Activated T-cell treated with anti-CD3 and anti-CD28 coated beads for 4 hours (primary cell): ENCODE data around the gene RRP9.
"Not testable (repeated sequence)": the region's sequence is repeated elsewhere in the genome, so short reads cannot be mapped to it uniquely, and the experiment has no call there.

Experiments
- DNase-seq: peaks from one replicate; pipeline ENCODE4 v3.0.0-alpha.2; 2020

RRP9 gene

DNA sequence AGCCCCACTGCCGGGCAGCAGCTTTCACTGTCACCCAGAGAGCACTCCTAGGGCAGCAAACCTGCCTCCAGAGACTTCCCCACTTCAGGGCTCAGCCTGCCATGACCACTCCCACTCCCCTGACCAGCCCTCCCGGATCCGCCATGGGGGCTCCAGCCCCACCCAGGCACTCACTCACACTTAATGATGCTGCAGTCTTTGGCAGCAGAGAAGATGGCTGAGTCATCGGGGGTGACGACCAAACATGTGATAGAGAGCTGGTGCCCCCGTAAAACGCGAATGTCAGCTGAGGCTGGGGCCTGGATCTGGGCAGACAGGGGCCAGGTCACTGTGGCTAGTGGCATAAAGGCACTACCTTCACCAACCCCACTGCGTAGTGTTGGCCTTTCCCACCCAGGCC, 4.7 kb downstream of the RRP9 start:
- no peak for DNase-seq

DNA sequence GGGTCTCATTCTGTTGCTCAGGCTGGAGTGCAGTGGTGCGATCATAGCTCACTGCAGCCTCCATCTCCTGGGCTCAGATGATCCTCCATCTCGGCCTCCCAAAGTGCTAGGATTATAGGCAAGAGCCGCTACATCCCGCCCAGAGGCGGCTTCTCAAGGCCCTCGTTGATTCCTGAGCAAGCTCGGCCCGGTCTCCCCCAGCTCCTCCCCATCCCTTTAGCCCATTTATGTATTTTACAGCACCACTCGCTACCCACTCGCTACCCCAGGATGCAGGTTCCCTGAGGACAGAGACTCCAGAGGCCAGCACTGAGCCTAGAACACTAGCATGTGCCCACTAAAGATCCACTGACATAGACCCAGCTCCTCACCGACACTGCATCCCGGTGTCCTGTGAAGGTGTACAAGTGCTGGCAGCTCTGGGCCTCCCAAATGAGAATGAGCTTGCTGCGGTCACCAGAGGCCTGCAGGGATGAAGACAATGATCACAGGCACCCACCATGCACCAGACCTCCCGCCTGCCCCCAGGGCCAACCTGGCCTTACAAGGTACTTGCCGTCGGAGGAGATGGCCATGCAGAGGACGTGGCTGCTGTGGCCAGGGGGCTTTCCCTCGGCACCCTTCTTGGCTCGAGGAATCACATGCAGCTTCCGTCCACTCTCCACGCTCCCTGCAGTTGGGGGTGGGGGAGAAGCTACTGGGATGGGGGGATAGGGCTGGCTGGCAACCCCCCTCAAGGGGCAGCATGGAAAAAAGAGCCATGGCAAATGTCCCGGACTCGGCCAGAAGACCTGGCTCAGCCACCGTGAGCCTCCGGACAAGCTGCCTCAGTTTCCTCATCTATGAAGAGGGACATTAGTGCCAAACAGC, 5.6 kb downstream of the RRP9 start:
- DNase-seq: no peak

DNA sequence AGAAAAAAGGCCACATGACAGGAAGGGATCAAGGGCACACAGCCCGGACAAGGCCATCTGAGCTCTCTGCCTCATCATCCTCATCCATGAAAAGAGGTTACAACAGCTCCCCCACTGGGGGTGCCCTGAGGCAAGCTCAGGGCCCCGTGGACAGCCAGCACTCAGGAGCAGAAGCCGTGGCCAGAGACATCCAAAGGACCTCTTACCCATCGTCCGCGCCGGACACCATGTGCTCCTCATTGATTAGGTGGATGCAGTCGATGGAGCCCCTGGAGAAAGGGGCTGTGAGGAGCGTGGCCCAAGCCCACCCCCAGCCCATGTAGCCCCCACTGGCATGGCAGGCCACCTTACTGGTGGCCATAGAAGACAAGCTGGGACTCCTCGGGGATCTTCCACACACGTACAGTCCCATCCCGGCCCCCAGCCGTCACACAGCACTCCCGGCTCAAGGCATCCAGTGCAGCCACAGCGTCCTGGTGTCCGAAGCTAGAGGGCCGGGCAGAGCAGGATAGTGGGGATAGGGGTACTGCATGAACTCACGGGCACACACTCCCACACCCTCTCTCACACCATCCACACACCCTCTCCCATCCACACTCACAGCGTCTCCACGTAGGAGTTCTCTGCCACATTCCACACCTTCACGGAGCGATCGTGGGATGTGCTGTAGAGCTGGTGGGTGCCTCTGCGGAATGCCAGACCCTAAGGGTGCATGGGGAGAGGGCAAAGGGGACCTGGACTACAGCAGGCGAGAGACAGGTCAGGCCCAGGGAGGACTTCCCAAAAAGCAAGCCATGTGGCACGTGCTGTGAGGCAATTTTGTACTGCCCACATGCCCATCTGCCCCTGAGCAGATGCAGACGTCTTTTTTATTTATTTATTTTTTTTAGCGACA, 6.5 kb downstream of the RRP9 start:
- no peak for DNase-seq

DNA sequence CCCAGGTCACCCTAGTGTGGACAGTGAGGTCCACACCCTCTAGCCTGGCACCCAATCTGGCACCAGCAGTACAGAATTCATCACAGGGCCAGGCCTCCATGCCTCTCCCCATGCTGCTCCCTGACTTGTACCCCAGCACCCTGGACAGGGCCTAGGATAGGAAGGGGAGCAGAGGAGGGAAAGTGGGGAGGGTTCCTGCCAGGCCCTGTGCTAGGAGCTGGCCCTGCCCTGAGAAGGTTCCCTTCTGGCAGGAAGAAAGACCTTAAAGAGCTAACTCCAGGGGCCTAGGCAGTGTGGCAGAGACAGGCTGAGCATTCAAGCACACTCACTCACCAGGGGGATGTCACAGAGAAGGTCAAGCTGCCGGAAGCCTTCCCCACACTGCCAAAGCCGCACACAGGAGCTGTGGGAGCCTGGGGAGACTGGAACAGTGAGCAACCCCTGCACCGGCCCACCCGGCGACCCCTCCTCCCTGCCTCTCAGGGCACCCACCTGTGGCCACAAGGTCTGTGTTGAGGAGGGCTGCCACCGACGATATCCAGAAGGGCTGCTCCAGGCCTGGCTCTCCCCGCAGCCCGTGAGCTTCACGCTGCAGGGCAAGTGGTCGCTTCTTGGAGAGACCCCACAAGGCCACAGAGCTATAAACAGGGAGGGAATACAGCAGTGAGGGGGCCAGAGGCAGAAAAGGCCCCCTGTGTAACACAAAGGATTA, 7.4 kb downstream of the RRP9 start:
- DNase-seq: no peak

DNA sequence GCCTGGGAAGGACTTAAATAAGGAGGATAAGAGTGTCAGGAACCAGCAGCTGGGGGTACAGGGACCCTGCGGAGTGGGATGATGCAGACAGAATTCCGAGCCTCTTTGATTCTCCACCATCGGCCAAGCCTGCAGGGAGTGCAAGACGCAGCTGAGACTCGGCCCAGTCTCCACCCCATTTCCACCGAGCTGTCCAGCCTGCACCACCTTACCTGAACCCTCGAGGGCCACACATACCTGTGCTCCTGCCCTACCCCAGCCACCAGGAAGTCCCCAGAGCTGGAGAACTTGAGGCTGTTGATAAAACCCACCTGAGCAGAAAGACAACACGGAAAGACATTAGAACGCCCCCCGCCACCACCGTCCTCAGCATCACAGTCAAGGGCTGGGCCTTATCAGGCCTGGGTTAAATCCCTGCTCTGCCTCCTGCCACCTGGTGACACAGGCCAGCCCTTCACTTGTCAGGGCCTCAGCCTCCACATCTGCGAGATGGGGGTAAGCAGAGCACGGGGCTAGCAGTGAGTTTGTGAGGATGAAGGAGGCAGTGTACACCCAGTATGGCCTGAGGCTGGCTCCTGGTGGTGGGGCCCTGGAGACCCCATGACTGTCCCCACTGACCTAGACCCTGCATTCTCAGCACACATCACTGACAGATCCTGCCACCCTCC, 8.1 kb downstream of the RRP9 start:
- no peak for DNase-seq

DNA sequence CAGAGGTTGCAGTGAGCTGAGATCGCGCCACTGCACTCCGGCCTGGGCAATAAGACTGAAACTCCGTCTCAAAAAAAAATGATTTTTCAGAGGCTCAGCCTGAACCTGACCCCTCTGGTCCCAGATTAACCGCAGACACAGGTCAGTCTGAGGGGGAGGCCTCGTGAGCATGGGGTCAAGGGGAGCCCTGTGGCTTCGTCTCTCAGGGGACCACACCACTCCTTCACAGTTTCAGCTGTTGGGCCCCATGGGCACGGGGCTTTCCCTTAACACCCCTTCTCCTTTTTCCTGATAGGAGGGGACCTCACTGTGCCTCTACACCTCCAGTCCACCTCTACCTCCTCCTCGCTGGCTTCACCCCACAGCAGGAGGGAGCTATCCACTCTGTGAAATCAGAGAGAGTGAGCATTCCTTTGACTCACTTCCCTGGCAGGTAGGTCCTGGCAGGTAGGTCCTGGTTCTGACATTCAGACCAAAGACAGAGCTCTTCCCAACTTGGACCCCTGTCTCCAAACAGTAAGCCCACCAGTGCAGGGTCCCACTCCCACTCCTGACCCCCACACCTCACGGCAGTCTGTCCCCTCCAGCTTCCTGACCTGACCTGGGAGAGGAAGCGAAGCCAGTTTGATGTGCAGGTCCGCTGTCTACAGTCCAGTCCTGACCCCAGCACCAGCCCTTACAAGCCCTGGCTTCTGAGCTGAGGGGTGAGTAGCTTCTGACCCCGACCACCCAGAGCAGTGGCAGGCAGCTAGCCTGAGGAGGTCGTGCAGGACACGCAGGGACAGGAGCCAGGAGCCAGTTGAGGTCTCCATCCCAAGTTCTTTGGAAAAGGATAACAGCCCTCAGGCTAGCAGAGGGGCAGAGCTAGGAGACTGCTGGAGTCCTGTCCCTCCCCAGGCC, 9.0 kb downstream of the RRP9 start:
- no peak for DNase-seq

DNA sequence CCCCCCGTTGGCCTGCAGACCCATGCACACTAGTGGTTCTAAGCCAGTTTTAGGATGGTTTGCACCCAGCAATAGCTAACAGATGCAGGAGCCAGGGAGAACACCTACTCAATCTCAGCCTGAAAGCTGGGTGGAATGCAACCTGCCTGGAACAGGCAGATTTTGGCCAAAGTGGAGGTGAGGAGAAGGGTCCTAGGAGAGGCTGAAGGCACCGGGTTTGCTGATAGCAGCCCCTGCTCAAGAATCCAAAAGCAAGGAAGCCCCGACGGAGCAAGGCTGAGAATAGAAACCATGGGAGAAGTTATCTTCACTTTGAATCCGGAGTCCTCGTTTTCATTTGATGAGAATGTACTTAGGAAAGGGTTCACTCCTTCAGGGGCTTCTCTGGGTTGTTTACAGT, 9.9 kb downstream of the RRP9 start:
- no peak for DNase-seq

DNA sequence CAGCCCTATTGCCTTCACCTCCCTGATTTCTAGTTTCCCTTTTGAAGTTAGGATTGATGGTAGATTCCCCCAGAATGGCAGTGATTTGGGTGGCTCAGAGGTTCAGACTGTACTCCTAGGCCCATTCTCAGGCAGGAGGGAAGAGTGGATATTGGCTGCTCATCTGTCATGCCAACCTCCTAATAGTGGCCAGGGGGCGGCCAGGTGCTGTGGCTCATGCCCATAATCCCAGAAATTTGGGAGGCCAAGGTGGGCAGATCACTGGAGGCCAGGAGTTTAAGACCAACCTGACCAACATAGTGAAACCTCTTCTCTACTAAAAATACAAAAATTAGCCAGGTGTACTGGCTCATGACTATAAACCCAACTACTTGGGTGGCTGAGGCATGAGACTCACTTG, 11.3 kb downstream of the RRP9 start:
- DNase-seq: no peak

DNA sequence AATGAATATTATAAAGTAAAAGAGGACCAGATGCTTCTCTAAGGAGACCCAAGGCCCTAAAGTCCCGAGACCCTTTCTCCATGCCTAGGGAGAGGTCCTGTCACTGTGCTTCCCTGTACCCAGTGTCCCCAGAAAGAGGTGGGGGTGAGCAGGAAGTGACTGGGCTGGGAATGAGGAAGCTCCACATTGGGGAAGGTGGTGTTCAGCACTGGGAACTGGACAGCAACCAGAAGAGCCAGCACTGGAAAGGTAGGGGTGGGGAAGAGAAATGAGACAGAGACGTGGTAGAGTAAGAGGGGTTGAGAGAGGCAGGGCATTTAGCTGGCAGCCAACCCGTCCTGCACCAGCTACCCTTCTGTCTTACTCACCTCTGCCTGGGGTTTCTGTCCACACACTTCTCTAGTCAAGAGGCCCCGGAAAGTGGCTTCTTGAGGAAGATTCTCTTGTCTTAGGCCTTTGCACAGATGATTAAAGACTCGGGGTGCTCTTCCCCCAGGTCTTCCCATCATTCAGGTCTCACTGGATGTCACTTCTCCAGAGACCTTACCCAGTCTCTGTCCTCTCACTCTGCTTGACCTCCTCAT, 12.2 kb downstream of the RRP9 start:
- no peak for DNase-seq

DNA sequence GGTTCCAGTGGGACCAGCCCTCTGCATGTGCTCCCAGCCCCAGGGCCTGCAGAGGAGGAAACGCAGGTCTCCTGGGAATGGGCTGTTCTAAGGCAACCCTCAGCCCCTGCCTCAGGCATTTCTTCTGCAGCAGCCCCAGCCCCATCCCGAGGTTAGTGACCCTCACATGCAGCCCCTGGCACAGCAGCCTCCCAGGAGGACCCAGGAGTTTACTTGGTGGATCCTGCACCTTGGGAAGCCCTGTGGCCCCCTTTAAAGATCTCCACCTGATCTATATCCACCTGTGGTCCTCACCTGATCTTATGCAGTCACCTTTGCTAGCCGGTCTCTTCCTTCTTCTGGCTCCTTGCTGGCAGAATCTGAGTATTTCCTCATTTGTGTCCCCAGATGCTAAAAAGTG, 12.7 kb downstream of the RRP9 start:
- DNase-seq: not testable (repeated sequence)

DNA sequence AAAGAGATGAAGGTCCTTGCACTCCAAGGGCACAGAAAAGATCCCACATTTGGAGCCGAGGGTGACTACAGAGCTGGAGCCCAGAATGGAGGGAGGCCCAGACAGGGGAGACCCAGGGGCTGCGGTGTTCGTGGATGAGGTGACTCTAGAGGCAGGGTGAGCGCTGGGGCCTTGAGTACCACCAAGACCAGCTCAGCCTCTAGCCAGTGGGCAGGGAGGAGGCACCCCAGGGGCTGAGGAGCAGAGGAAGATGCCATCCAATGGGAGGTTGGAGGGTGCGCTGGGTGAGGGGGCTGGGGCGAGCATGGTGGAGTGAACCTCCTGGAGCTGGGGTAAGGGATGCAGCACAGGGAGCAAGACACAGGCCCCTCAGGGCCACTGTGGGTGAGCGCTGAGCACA, 13.3 kb downstream of the RRP9 start:
- no peak for DNase-seq

DNA sequence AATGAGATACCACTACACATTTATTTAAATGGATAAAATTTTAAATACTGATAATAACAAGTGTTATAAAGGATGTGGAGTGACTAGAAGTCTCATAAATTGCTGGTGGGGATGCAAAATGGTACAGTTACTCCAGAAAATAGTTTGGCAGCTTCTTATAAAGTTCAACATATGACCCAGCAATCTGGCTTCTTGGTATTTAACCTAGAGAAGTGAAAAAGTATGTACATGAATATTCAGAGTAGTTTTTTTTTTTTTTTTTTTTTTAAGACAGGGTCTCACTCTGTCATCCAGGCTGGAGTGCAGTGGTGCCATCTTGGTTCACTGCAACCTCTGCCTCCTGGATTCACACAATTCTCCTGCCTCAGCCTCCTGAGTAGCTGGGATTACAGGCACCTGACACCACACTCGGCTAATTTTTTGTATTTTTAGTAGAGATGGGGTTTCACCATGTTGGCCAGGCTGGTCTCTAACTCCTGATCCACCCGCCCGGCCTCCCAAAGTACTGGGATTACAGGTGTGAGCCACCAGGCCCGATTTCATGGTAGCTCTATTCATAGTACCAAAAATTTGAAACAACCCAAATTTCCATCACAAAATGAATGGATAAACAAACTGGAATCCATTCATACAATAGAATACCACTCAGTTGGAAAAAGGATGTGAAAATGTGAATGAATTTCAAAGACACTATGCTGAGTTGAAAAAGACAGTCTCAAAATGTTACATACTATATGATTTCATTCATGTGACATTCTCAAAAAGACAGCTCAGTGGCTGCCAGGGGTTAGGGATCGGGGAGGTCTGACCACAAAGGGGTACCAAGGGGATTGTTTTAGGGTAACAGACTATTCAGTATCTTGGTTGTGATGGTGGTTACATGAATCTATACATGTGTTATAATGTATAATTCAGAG, 14.4 kb downstream of the RRP9 start:
- no peak for DNase-seq

DNA sequence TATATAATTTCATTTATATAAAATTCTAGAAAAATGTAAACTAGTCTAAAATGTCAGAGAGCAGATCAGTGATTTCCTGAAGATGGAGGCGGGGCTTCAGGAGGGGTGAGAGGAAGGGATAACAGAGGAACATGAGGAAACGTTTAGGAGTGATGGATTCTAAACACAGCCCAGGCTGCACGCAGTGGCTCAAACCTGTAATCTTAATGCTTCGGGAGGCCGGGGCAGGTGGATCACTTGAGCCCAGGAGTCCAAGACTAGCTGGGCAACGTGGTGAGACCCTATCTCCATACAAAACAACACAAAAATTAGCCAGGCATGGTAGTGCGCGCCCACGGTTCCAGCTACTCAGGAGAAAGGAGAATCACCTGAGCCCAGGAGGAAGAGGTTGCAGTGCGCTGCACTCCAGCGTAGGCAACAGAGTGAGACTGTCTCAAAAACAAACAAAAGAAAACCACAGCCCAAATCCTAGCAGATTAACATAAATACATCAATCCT, 20.6 kb downstream of the RRP9 start:
- DNase-seq: no peak

DNA sequence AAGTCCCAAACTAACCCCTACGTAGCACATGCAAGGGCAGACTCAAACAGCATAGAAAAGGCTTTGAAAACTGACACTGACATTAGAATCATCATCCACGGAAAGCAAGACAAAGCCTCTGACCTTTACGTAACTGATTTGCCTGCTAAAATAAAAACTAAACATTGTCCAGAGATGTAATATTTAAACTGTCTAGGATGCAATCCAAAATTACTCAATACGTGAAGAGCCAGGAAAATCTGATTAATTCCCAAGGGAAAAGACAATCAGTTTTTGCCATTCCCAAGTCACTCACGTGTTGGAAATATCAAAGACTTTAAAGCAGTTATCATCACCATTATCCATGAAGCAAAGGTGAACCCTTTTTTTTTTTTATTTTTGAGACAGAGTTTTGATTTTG, 25.3 kb downstream of the RRP9 start:
- DNase-seq: no peak

DNA sequence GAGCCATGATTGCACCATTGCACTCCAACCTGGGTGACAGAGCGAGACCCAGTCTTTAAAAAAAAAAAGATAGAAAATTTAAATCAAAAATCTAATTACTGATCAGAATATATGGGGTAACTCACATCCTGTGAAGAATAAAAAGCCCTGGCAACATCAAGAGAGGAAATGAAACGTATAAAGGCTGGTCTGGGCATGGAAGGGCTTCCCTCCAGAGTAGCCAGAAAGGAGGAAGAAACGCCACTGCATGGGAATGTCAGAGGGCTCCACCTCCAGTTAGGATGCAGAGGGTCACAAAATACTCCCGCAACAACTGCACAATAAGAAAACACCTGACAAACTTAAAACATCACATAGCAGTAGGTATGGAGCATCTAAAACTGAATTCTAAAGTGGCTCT, 33.7 kb downstream of the RRP9 start:
- no peak for DNase-seq

DNA sequence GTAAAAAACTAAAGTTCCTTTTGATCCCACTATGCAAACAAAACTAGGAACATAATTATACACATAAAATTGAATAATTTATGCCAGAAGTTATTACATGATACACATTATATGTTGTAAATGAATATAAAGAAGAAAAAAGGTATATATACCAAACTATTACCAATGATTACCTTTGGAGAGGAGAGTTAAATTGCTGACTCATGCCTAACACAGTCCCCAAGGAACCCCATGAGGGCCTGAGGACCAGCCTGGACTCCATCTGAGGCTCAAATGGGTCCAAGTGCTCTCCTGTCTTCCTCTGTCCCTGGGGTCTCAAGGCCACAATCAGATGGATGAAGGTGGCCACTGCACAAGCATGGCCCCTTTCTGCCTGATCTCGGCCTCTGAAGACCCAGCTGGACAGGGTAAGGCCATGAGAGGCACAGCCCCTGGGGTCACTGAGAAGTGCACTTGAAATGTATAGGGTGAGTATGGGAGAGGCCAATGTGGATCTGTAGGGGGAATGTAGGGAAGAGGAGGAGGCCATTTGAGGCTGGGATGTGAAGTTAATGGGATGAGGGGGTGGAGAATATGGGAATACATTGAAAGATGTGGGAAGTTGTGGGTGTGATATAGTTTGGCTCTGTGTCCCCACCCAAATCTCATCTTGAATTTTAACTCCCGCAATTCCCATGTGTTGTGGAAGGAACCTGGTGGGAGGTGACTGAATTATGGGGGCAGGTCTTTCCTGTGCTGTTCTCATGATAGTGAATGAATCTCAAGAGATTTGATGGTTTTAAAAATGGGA, 37.5 kb downstream of the RRP9 start:
- no peak for DNase-seq

DNA sequence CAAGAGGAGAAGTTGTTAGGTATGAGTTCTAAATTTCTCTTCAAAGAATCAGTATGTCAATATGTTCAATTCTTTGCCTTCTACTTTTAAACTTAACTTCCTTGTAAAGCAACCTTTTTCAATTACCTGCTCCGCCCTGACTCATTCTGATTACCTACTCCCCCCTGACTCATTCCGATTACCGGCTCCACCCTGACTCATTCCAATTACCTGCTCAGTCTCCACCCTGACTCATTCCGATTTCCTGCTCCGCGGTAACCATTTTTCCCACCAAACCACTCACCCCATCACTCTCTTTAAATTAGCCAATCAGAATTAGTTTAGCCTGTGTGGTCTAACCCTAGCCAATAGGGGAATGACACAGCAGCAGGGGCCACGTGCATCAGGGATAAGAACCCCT, 39.3 kb downstream of the RRP9 start:
- DNase-seq: not testable (repeated sequence)

DNA sequence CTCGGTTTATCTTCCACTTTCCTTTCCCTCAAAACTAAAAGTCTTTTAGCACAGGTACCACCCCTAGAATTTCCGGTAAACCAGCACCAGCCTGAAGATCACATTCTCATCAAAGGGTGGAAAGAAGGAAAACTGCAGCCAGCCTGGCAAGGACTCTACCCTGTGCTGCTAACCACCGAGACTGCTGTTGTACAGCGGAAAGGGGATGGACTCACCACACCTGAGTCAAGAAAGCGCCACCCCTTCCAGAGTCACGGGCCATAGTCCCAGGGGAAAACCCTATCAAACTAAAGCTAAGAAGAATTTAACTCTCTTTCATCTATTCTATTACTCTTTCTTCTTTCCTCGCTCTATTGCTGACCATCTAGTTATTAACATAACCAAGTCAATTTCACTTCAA, 41.7 kb downstream of the RRP9 start:
- DNase-seq: not testable (repeated sequence)

DNA sequence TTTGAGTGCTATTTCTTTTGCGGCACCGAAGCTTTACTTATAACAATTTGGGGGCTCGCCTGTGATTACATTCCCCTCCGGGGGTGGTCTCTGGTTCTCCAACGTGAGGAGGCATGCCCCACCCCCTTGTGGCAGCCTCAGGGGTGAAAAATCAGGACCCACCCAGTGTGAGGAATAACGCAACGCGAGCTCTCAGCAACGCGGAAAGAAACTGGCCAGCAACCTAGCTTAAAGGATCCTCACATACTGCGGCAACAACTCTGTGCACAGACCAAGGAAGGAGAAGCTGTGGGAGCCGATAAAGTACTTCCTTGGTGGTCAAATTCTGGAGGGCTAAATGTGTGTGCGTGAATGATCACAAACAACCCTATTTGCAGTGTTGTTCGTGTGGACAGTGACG, 44.3 kb downstream of the RRP9 start:
- no peak for DNase-seq
